ENCODE measurements around the gene KIFAP3. TPM values are rescaled to one million over a fixed set of nuclear protein-coding genes. Genes with fewer than 3 reads are reported as not detected.

KIFAP3 gene
- total and polyA plus RNA-seq, 2 donors (not counting 1 experiment from before 2014, with no cell fraction given), result 3.7 to 14.9 TPM

GRCh38 chr1:170044187-170044586 is 30.3 kb downstream of the KIFAP3 start:
- Histone ChIP-seq H3K36me3 (replicated peaks in 1 of 2; ENCODE audit: control extremely low read depth in 1 of 2, control insufficient read depth in 1 of 2, extremely low read depth in 1 of 2, insufficient read depth in 2 of 2, low read length in 1 of 2) (peaks cover 0 to 21% of the 10 kb centered on the region in 2 experiments), H3K79me2 (ENCODE audit: control insufficient read depth, insufficient read depth, low read length) (no peaks in the 10 kb centered on the region), H3K4me1 (ENCODE audit: control insufficient read depth in 2 of 2, insufficient read depth in 2 of 2, low read length in 2 of 2) (no peaks in the 10 kb centered on the region), H2AFZ (ENCODE audit: insufficient read depth, low read depth, low read length, poor library complexity, severe bottlenecking) (no peak overlapping the region), H3K4me2 (replicated peaks; ENCODE audit: low read depth, low read length, poor library complexity, severe bottlenecking) (no peak overlapping the region), H3K4me3 (ENCODE audit: control extremely low read depth in 1 of 5, extremely low read depth in 1 of 5, insufficient read depth in 1 of 5, low read depth in 2 of 5, low read length in 4 of 5) (no peak overlapping the region), H4K20me1 (ENCODE audit: control insufficient read depth, insufficient read depth, low read length, poor library complexity, severe bottlenecking) (no peaks in the 10 kb centered on the region), H3K27ac (ENCODE audit: low read length in 2 of 2) (no peak overlapping the region), H3K9ac (ENCODE audit: low read length) (no peak overlapping the region), H3K27me3 (replicated peaks in 1 of 4; ENCODE audit: control extremely low read depth in 1 of 4, control insufficient read depth in 3 of 4, insufficient read depth in 4 of 4, low read length in 3 of 4) (no peaks in the 10 kb centered on the region), H3K9me3 (ENCODE audit: control extremely low read depth in 1 of 3, control insufficient read depth in 2 of 3, insufficient read depth in 1 of 3, low read length in 2 of 3) (no peaks in the 10 kb centered on the region)
- Mint-ChIP-seq H3K27ac (no peak overlapping the region), H3K4me1 (no peaks in the 10 kb centered on the region), H3K9me3 (ENCODE audit: insufficient read depth) (no peaks in the 10 kb centered on the region), H3K27me3 (no peaks in the 10 kb centered on the region), H3K4me3 (no peak overlapping the region)
- CTCF ChIA-PET, result no interaction called here
- POLR2A ChIA-PET, result no interaction called here
- TF ChIP-seq EZH2 (IDR thresholded peaks at IDR 0.05; ENCODE audit: borderline replicate concordance, insufficient read depth, low read depth, low read length, poor library complexity, severe bottlenecking), result no peak
- TF ChIP-seq, protein P1, sequence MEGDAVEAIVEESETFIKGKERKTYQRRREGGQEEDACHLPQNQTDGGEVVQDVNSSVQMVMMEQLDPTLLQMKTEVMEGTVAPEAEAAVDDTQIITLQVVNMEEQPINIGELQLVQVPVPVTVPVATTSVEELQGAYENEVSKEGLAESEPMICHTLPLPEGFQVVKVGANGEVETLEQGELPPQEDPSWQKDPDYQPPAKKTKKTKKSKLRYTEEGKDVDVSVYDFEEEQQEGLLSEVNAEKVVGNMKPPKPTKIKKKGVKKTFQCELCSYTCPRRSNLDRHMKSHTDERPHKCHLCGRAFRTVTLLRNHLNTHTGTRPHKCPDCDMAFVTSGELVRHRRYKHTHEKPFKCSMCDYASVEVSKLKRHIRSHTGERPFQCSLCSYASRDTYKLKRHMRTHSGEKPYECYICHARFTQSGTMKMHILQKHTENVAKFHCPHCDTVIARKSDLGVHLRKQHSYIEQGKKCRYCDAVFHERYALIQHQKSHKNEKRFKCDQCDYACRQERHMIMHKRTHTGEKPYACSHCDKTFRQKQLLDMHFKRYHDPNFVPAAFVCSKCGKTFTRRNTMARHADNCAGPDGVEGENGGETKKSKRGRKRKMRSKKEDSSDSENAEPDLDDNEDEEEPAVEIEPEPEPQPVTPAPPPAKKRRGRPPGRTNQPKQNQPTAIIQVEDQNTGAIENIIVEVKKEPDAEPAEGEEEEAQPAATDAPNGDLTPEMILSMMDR (IDR thresholded peaks at IDR 0.05), result no peak
- DNase-seq, result no peak
- ATAC-seq (ENCODE audit: low read depth), result no peak
- intact Hi-C loops (cut with micrococcal nuclease), result no loop called here

DNA sequence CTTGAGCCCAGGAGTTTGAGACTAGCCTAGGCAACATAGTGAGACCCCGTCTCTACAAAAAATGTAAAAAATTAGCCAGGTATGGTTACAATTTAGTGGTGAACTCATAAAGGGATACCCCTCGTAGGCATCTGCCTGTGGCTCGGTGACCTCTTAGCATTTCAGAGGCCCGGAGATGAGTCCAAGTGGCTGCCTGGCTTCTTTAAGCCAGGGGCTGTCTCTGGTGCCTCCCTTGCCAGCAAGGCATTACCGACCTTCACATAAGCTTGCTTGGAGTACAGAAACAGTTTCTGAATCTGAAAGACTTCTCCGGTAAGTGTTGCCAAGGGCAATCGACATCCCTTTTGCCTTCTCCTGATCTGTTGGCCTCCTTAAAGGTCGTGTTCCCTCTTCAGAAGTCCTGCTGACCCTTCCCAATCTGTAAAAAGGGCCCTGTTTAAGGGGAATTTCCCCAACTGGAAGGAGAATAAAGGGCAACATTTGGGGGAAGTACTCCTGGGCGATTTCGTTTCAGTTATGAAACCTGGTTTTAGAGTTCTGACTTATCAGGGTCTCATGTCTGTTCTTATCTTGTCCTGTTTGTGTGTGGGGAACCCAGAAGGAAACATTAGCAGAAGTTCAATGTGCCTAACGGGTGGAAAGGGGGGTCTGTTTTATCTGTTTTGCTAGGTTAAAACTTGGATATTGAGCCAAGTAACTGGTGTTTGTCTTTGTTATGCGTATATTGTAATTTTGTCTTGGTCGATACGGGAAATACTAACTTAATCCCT is 32.9 kb downstream of the KIFAP3 start:
- H4K20me1 ChIP-seq (ENCODE audit: control insufficient read depth, insufficient read depth, low read length, poor library complexity, severe bottlenecking), result no peaks in the 10 kb centered on the region
- ATAC-seq (ENCODE audit: low read depth), result no peak
- no peaks in the 10 kb centered on the region for H3K9me3 ChIP-seq (ENCODE audit: control extremely low read depth in 1 of 3, control insufficient read depth in 2 of 3, insufficient read depth in 1 of 3, low read length in 2 of 3)
- no peak overlapping the region for H3K4me2 ChIP-seq (replicated peaks; ENCODE audit: low read depth, low read length, poor library complexity, severe bottlenecking)
- no peak for TF ChIP-seq EZH2 (IDR thresholded peaks at IDR 0.05; ENCODE audit: borderline replicate concordance, insufficient read depth, low read depth, low read length, poor library complexity, severe bottlenecking)
- TF ChIP-seq, protein P1 (IDR thresholded peaks at IDR 0.05), result no peak
- 92% methylated on average over 10 of the region's 14 CpGs for WGBS (ENCODE audit: insufficient coverage)
- H3K27me3 ChIP-seq (replicated peaks in 1 of 4; ENCODE audit: control extremely low read depth in 1 of 4, control insufficient read depth in 3 of 4, insufficient read depth in 4 of 4, low read length in 3 of 4), result no peaks in the 10 kb centered on the region
- H3K27ac ChIP-seq (ENCODE audit: low read length in 2 of 2), result no peak overlapping the region
- no peak for DNase-seq
- Mint-ChIP-seq H3K9me3 (ENCODE audit: insufficient read depth) (no peaks in the 10 kb centered on the region), H3K4me1 (no peaks in the 10 kb centered on the region), H3K4me3 (no peak overlapping the region), H3K27me3 (no peaks in the 10 kb centered on the region), H3K27ac (no peak overlapping the region)
- H3K9ac ChIP-seq (ENCODE audit: low read length), result no peak overlapping the region
- ChIA-PET CTCF (interaction anchor here (1.2 kb wide), 1 partner anchor 24 kb away, joined by 3 read pairs; no protein-coding TSS in a partner anchor), POLR2A (no interaction called here)
- no peaks in the 10 kb centered on the region for H3K79me2 ChIP-seq (ENCODE audit: control insufficient read depth, insufficient read depth, low read length)
- H3K4me1 ChIP-seq (ENCODE audit: control insufficient read depth in 2 of 2, insufficient read depth in 2 of 2, low read length in 2 of 2), result no peaks in the 10 kb centered on the region
- H2AFZ ChIP-seq (ENCODE audit: insufficient read depth, low read depth, low read length, poor library complexity, severe bottlenecking), result no peak overlapping the region
- intact Hi-C loops (cut with micrococcal nuclease), result no loop called here
- H3K4me3 ChIP-seq (ENCODE audit: control extremely low read depth in 1 of 5, extremely low read depth in 1 of 5, insufficient read depth in 1 of 5, low read depth in 2 of 5, low read length in 4 of 5), result no peak overlapping the region
- H3K36me3 ChIP-seq (replicated peaks in 1 of 2; ENCODE audit: control extremely low read depth in 1 of 2, control insufficient read depth in 1 of 2, extremely low read depth in 1 of 2, insufficient read depth in 2 of 2, low read length in 1 of 2), result peaks cover 1 to 15% of the 10 kb centered on the region in 2 experiments
